PC-9 (cell line): ENCODE data around the gene FAF1. TPM values are rescaled to one million over a fixed set of nuclear protein-coding genes. Genes with fewer than 3 reads are reported as not detected.

Experiments used
- BruUV-seq: library from RNA; stranded (reverse); fragments of 400-500 nt; replicated peaks from 2 replicates; lab custom pipeline; 2021; lab: Mats Ljungman, UMichigan
- CTCF ChIA-PET: fragments of 300-600 bp; sonication (Branson Sonifier 250); formaldehyde crosslinking; loops from one replicate; lab custom pipeline; 2022; ENCODE audit warnings: antibody characterized with exemption; lab: Charles Lee
- POLR2A ChIA-PET: fragments of 300-600 bp; sonication (Branson Sonifier 250); formaldehyde crosslinking; loops from one replicate; lab custom pipeline; 2022; ENCODE audit warnings: antibody characterized with exemption; ENCODE audit not compliant: unreplicated experiment; lab: Charles Lee
- DNase-seq, 2 experiments: peaks; one replicate each; pipeline versions ENCODE4 v3.0.0 to v3.0.0-alpha.2; 2015 to 2022; ENCODE audit warnings: mixed read lengths in 1 of 2
- H2AFZ ChIP-seq: fragments of 200-600 bp; sonication (generic); 2 replicates; pipeline ENCODE4 v1.8.1; 2017; ENCODE audit warnings: antibody characterized with exemption
- H3F3A ChIP-seq: fragments of 200-600 bp; sonication (generic); 2 replicates; pipeline ENCODE4 v1.8.1; 2017; ENCODE audit warnings: antibody characterized with exemption, mild to moderate bottlenecking, low read depth; ENCODE audit not compliant: insufficient read depth
- H3K27ac ChIP-seq: fragments of 200-600 bp; sonication (generic); 2 replicates; pipeline ENCODE4 v1.6.1; 2016; ENCODE audit warnings: mixed run types
- H3K27me3 ChIP-seq: fragments of 200-600 bp; sonication (generic); 2 replicates; pipeline ENCODE4 v1.6.1; 2016; ENCODE audit warnings: low read depth, mixed run types; ENCODE audit not compliant: insufficient read depth
- H3K36me3 ChIP-seq: fragments of 200-600 bp; sonication (generic); 2 replicates; pipeline ENCODE4 v1.6.1; 2016; ENCODE audit warnings: low read depth, mixed run types
- H3K4me1 ChIP-seq: fragments of 200-600 bp; sonication (generic); replicated peaks from 2 replicates; pipeline ENCODE4 v1.6.1; 2016; ENCODE audit warnings: mixed run types; ENCODE audit not compliant: insufficient read depth
- H3K4me2 ChIP-seq: fragments of 200-600 bp; sonication (generic); 2 replicates; pipeline ENCODE4 v1.6.1; 2017; ENCODE audit warnings: mixed run types
- H3K4me3 ChIP-seq: fragments of 200-600 bp; sonication (generic); 2 replicates; pipeline ENCODE4 v1.6.1; 2016; ENCODE audit warnings: mixed run types
- H3K79me2 ChIP-seq: fragments of 200-600 bp; sonication (generic); 2 replicates; pipeline ENCODE4 v1.6.1; 2017; ENCODE audit warnings: low read depth, mixed run types
- H3K9me2 ChIP-seq: fragments of 200-600 bp; sonication (generic); 2 replicates; pipeline ENCODE4 v1.8.1; 2017; ENCODE audit warnings: mild to moderate bottlenecking; ENCODE audit not compliant: insufficient read depth
- H3K9me3 ChIP-seq: fragments of 200-600 bp; sonication (generic); 2 replicates; pipeline ENCODE4 v1.8.1; 2016; ENCODE audit warnings: low read depth; ENCODE audit not compliant: insufficient read depth
- H4K20me1 ChIP-seq: fragments of 200-600 bp; sonication (generic); 2 replicates; pipeline ENCODE4 v1.8.1; 2017; ENCODE audit not compliant: insufficient read depth
- CTCF ChIP-seq: fragments of 200-600 bp; sonication (generic); conservative IDR thresholded peaks from 2 replicates; pipeline ENCODE4 v1.6.1; 2017; ENCODE audit warnings: mixed run types, antibody characterized with exemption, mild to moderate bottlenecking, moderate library complexity
- EZH2 ChIP-seq: fragments of 200-600 bp; sonication (generic); IDR thresholded peaks from 2 replicates; pipeline ENCODE4 v1.8.0; 2017; ENCODE audit warnings: antibody characterized with exemption, low read depth
- intact Hi-C: fragments of 100-400 bp; cut with micrococcal nuclease; formaldehyde crosslinking; loops from one replicate; pipeline ENCODE4 v1.10.0; 2022; ENCODE audit not compliant: unreplicated experiment
- total RNA-seq: library from RNA; stranded (reverse); gene quantifications from 2 replicates; pipeline ENCODE4 v1.2.3, GENCODE V29; 2021

The FAF1 gene
- total RNA-seq, 1 experiment from 2014 or later: 105 TPM

DNA sequence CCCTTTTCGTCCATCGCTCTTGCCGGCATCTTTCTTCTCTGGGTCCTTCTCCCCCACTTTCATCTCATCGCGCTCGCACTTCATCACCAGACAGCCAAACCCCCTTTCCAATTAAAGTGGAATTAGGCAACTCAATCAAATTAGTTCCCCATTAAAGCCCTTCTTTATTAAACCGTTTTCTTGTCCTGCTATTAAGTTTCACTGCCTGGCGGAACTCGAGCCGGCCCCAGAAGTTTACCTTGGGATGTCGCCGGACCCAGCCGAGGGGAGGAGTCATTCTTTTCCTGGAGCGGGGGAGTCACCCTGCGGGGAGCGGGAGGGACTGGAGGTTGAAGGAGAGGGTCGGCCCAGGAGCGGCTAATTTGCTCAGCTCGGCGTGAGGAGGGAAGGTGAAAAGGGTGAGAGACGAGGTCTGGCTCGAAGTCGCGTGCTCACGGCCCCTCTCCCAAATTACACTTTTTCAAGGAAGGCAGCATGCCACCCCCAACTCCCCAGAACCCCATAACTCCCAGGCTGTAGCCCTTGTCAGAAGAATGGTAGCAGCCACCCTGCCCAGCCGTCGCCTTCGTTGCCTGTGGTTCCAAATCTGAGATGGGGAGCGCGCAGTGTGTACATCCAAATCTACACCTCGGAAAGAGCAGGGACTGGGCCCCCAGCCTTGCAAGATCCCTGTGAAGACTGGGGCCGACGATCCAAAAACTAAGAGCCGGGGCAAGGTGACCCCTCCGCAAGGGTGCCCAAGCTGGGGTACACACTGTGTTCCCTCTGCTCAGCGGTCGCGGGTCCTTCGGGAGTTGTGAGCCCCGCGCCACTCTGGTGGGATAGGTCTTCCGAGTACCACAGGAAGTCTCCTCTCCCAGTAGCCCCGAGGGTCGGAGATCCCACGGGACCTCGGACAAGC is 543.3 kb downstream of the FAF1 start:
- Histone ChIP-seq H3K4me2 (no peak overlapping the region), H4K20me1 (no peaks in the 10 kb centered on the region), H3K4me3 (no peak overlapping the region), H3K36me3 (no peaks in the 10 kb centered on the region), H3K9me2 (no peaks in the 10 kb centered on the region), H3K27me3 (peaks cover 46% of the 10 kb centered on the region), H2AFZ (no peak overlapping the region), H3K9me3 (no peaks in the 10 kb centered on the region), H3K27ac (no peak overlapping the region), H3F3A (no peaks in the 10 kb centered on the region), H3K79me2 (no peaks in the 10 kb centered on the region), H3K4me1 (no peaks in the 10 kb centered on the region)
- DNase-seq: no peak
- intact Hi-C loops: no loop called here
- no peak for TF ChIP-seq CTCF
- TF ChIP-seq EZH2: no peak
- POLR2A ChIA-PET: no interaction called here
- no TSS peak for BruUV-seq
- CTCF ChIA-PET: no interaction called here

DNA sequence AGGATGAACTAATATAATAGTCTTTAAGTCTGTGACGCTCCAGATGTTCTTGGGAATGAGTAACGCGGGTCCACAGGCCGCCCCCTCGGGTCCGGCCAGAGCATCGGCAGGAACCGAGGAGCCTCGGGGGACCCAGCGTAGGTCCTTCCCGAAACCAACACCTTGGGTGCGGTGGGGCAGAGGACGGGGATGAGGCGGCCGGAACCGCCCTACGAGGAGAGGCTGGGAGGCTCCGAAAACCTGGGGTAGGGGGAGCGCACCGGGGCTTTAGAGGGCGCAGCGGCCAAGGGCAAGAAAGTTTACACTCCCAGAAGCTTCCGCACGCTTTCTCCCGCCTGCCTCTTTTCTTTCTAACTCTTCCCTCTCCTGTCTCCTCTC is 543.9 kb downstream of the FAF1 start:
- H4K20me1 ChIP-seq: no peaks in the 10 kb centered on the region
- TF ChIP-seq EZH2 (no peak), CTCF (no peak)
- ChIA-PET CTCF (no interaction called here), POLR2A (no interaction called here)
- no peak overlapping the region for H3K27ac ChIP-seq
- no peaks in the 10 kb centered on the region for H3K4me1 ChIP-seq
- no peaks in the 10 kb centered on the region for H3K9me3 ChIP-seq
- H3K9me2 ChIP-seq: no peaks in the 10 kb centered on the region
- peaks cover 46% of the 10 kb centered on the region for H3K27me3 ChIP-seq
- no peaks in the 10 kb centered on the region for H3K79me2 ChIP-seq
- H3K4me3 ChIP-seq: no peak overlapping the region
- no TSS peak for BruUV-seq
- intact Hi-C loops: no loop called here
- H3K4me2 ChIP-seq: no peak overlapping the region
- DNase-seq: no peak
- no peak overlapping the region for H2AFZ ChIP-seq
- H3K36me3 ChIP-seq: no peaks in the 10 kb centered on the region
- no peaks in the 10 kb centered on the region for H3F3A ChIP-seq

GRCh38 chr1:50415235-50416149 is 544.6 kb downstream of the FAF1 start:
- Histone ChIP-seq H3K4me1 (no peaks in the 10 kb centered on the region), H3K4me2 (no peak overlapping the region), H3K27me3 (peaks cover 46% of the 10 kb centered on the region), H3K9me3 (no peaks in the 10 kb centered on the region), H4K20me1 (no peaks in the 10 kb centered on the region), H3K4me3 (no peak overlapping the region), H3K36me3 (no peaks in the 10 kb centered on the region), H3K9me2 (no peaks in the 10 kb centered on the region), H3F3A (no peaks in the 10 kb centered on the region), H3K27ac (no peak overlapping the region), H3K79me2 (no peaks in the 10 kb centered on the region), H2AFZ (no peak overlapping the region)
- intact Hi-C loops: no loop called here
- DNase-seq: no peak
- no TSS peak for BruUV-seq
- TF ChIP-seq EZH2 (no peak), CTCF (no peak)
- CTCF ChIA-PET: no interaction called here
- POLR2A ChIA-PET: no interaction called here
